ENCODE results near the gene RALGAPA2.

RALGAPA2 gene

DNA sequence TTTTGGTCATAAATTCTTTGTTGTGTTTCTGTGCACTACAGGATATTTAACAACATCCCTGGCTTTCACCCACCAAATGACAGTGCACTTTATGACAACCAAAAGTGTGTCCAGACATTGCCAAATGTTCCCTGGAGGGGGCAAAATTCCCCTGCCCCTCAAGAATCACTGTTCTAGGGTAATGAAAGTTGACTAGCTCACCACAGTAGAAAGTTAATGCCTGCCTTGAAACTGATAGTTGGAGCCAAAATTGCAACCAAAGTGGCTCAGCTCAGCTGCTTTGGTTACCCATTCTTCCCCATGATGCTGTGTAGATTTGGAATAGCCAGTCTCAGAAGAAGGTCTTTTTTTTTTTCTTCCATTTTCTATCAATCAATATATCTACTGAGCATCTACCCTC lies 150.6 kb downstream of the RALGAPA2 start:
- H4K20me1 ChIP-seq (ENCODE audit: insufficient read depth, low read length): no peaks in the 10 kb centered on the region
- H3K27ac ChIP-seq (ENCODE audit: low read length): no peak overlapping the region
- H3K4me1 ChIP-seq (ENCODE audit: low read length): peaks cover 5% of the 10 kb centered on the region; the same call in 1 of the 2 replicates
- H3K36me3 ChIP-seq (replicated peaks; ENCODE audit: low read depth, low read length): no peaks in the 10 kb centered on the region
- H3K27me3 ChIP-seq (ENCODE audit: low read depth, low read length): no peaks in the 10 kb centered on the region
- no peak overlapping the region for H3K9ac ChIP-seq (ENCODE audit: low read length)
- H3K79me2 ChIP-seq (ENCODE audit: low read length): no peaks in the 10 kb centered on the region
- H3K9me3 ChIP-seq (ENCODE audit: insufficient read depth, low read length): no peaks in the 10 kb centered on the region
- no peak overlapping the region for H2AFZ ChIP-seq (ENCODE audit: low read depth, low read length)
- no peak overlapping the region for H3K4me2 ChIP-seq (ENCODE audit: low read length)
- H3K4me3 ChIP-seq (ENCODE audit: low read length): no peak overlapping the region
- TF ChIP-seq CTCF (IDR thresholded peaks at IDR 0.05; ENCODE audit: low read depth, low read length): no peak
- no peak for TF ChIP-seq EZH2phosphoT487 (IDR thresholded peaks at IDR 0.05; ENCODE audit: low read depth)

GRCh38 chr20:20561172-20561571 lies 151.3 kb downstream of the RALGAPA2 start:
- H3K27ac ChIP-seq (ENCODE audit: low read length): no peak overlapping the region
- H3K27me3 ChIP-seq (ENCODE audit: low read depth, low read length): no peaks in the 10 kb centered on the region
- H4K20me1 ChIP-seq (ENCODE audit: insufficient read depth, low read length): no peaks in the 10 kb centered on the region
- no peaks in the 10 kb centered on the region for H3K36me3 ChIP-seq (replicated peaks; ENCODE audit: low read depth, low read length)
- H2AFZ ChIP-seq (ENCODE audit: low read depth, low read length): no peak overlapping the region
- H3K4me1 ChIP-seq (ENCODE audit: low read length): no peaks in the 10 kb centered on the region
- no peak overlapping the region for H3K9ac ChIP-seq (ENCODE audit: low read length)
- H3K4me2 ChIP-seq (ENCODE audit: low read length): no peak overlapping the region
- no peak overlapping the region for H3K4me3 ChIP-seq (ENCODE audit: low read length)
- no peak for TF ChIP-seq CTCF (IDR thresholded peaks at IDR 0.05; ENCODE audit: low read depth, low read length)
- no peak for TF ChIP-seq EZH2phosphoT487 (IDR thresholded peaks at IDR 0.05; ENCODE audit: low read depth)
- no peaks in the 10 kb centered on the region for H3K79me2 ChIP-seq (ENCODE audit: low read length)
- H3K9me3 ChIP-seq (ENCODE audit: insufficient read depth, low read length): no peaks in the 10 kb centered on the region

- H3K36me3 ChIP-seq (replicated peaks; ENCODE audit: low read depth, low read length): no peaks in the 10 kb centered on the region
Measured at GRCh38 chr20:20557406-20557805, 155.0 kb downstream of the RALGAPA2 start.

GRCh38 chr20:20555838-20556237 lies 156.6 kb downstream of the RALGAPA2 start:
- H3K79me2 ChIP-seq (ENCODE audit: low read length): no peaks in the 10 kb centered on the region
- no peaks in the 10 kb centered on the region for H3K36me3 ChIP-seq (replicated peaks; ENCODE audit: low read depth, low read length)
- H3K4me2 ChIP-seq (ENCODE audit: low read length): no peak overlapping the region
- H3K9me3 ChIP-seq (ENCODE audit: insufficient read depth, low read length): no peaks in the 10 kb centered on the region
- no peaks in the 10 kb centered on the region for H4K20me1 ChIP-seq (ENCODE audit: insufficient read depth, low read length)
- H3K27ac ChIP-seq (ENCODE audit: low read length): no peak overlapping the region
- no peaks in the 10 kb centered on the region for H3K4me1 ChIP-seq (ENCODE audit: low read length)
- no peaks in the 10 kb centered on the region for H3K27me3 ChIP-seq (ENCODE audit: low read depth, low read length)
- H2AFZ ChIP-seq (ENCODE audit: low read depth, low read length): no peak overlapping the region
- no peak overlapping the region for H3K9ac ChIP-seq (ENCODE audit: low read length)
- TF ChIP-seq EZH2phosphoT487 (IDR thresholded peaks at IDR 0.05; ENCODE audit: low read depth): no peak
- TF ChIP-seq CTCF (IDR thresholded peaks at IDR 0.05; ENCODE audit: low read depth, low read length): no peak
- H3K4me3 ChIP-seq (ENCODE audit: low read length): no peak overlapping the region

More at GRCh38 chr20:20557406-20557805, 155.0 kb downstream of the RALGAPA2 start:
- no peak overlapping the region for H3K4me3 ChIP-seq (ENCODE audit: low read length)
- TF ChIP-seq EZH2phosphoT487 (IDR thresholded peaks at IDR 0.05; ENCODE audit: low read depth) (no peak), CTCF (IDR thresholded peaks at IDR 0.05; ENCODE audit: low read depth, low read length) (no peak)
- H3K4me2 ChIP-seq (ENCODE audit: low read length): no peak overlapping the region
- no peaks in the 10 kb centered on the region for H3K9me3 ChIP-seq (ENCODE audit: insufficient read depth, low read length)
- no peaks in the 10 kb centered on the region for H3K27me3 ChIP-seq (ENCODE audit: low read depth, low read length)
- H3K27ac ChIP-seq (ENCODE audit: low read length): no peak overlapping the region
- no peaks in the 10 kb centered on the region for H3K79me2 ChIP-seq (ENCODE audit: low read length)
- no peak overlapping the region for H3K9ac ChIP-seq (ENCODE audit: low read length)
- H4K20me1 ChIP-seq (ENCODE audit: insufficient read depth, low read length): no peaks in the 10 kb centered on the region
- H2AFZ ChIP-seq (ENCODE audit: low read depth, low read length): no peak overlapping the region
- no peaks in the 10 kb centered on the region for H3K4me1 ChIP-seq (ENCODE audit: low read length)

All from OCI-LY3 (cell line).